PC-9 (cell line): ENCODE data around the gene TEX54.

Experiments used
- EZH2 ChIP-seq: fragments of 200-600 bp; sonication (generic); IDR thresholded peaks from 2 replicates; pipeline ENCODE4 v1.8.0; 2017; ENCODE audit warnings: antibody characterized with exemption, low read depth
- TF ChIP-seq, protein P1 (sequence below): fragments of 200-600 bp; sonication (generic); conservative IDR thresholded peaks from 2 replicates; pipeline ENCODE4 v1.6.1; 2017; ENCODE audit warnings: mixed run types, antibody characterized with exemption, mild to moderate bottlenecking, moderate library complexity

GRCh38 chr11:62881579-62882430 is 49.2 kb upstream of the TEX54 start:
- TF ChIP-seq, protein P1, sequence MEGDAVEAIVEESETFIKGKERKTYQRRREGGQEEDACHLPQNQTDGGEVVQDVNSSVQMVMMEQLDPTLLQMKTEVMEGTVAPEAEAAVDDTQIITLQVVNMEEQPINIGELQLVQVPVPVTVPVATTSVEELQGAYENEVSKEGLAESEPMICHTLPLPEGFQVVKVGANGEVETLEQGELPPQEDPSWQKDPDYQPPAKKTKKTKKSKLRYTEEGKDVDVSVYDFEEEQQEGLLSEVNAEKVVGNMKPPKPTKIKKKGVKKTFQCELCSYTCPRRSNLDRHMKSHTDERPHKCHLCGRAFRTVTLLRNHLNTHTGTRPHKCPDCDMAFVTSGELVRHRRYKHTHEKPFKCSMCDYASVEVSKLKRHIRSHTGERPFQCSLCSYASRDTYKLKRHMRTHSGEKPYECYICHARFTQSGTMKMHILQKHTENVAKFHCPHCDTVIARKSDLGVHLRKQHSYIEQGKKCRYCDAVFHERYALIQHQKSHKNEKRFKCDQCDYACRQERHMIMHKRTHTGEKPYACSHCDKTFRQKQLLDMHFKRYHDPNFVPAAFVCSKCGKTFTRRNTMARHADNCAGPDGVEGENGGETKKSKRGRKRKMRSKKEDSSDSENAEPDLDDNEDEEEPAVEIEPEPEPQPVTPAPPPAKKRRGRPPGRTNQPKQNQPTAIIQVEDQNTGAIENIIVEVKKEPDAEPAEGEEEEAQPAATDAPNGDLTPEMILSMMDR: no peak
- no peak for TF ChIP-seq EZH2
